NOMO-1 (cell line): Measurements from ENCODE around the gene FKBP10.
"Not testable (repeated sequence)": the region's sequence is repeated elsewhere in the genome, so short reads cannot be mapped to it uniquely, and the experiment has no call there.

Experiments
- DNase-seq, 2 experiments: peaks; one replicate each; lab custom pipeline; 2025; ENCODE audit not compliant: unreplicated experiment in 2 of 2; lab: John Stamatoyannopoulos, UW

The FKBP10 gene

DNA sequence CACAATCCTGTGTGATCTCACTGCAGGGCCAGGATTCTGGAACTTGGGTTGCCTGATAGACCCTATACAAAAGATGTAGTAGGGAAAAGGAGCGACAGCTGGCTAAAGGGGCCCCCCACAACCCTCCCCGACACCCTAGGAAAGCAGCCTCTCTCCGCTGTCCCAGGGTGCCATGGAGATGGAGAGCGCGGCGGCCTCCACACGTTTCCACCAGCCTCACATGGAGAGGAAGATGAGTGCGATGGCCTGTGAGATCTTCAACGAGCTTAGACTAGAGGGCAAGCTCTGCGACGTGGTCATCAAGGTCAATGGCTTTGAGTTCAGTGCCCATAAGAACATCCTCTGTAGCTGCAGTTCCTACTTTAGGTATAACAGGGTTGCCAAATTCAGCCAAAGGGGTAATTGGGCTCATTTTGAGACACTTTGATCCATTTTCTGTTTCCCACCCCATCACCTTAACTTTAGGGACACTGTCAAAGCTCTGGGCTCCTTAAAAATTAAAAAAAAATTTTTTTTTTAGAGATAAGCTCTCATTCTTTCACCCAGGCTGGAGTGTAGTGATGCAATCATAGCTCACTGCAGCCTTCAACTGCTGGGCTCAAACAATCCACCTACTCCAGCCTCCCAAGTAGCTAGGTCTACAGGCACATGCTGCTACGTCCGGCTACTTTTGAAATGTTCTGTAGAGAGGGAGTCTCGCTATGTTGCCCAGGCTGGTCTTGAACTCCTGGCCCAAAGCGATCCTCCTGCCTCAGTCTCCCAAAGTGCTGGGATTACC, 25.1 kb downstream of the FKBP10 start, which contains the start of gene KLHL10:
Gene KLHL10 (plus strand): TSS at position 65 of the 778 bp plus-strand sequence. CDS start 108 bp downstream, at position 173.
- no peak for DNase-seq

DNA sequence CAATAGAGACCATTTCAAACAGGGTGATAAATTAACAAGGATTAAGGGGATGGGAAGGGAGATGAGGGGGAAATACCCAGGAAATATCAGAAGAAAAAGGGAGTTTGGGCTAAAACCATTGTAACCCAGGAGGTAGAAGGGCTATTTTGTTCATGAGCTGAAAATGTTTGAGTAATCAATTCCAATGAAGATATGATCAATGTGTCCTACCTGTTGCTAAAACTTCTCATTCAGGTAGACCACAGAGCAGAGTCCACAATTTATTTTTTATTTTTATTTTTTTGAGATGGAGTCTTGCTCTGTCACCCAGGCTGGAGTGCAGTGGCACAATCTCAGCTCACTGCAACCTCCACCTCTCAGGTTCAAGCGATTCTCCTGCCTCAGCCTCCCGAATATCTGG, 26.6 kb downstream of the FKBP10 start:
- DNase-seq, result not testable (repeated sequence)

DNA sequence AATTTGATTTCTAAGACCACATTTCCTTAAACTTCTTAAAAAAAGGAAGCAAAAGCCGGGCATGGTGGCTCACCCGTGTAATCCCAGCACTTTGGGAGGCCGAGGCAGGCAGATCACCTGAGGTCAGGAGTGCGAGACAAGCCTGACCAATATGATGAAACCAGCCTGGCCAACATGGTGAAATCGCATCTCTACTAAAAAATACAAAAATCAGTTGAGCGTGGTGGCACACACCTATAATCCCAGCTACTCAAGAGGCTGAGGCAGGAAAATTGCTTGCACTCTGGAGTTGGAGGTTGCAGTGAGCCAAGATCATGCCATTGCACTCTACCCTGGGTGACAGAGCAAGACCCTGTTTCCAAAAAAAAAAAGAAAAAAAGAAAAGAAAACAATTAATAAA, 28.0 kb downstream of the FKBP10 start:
- not testable (repeated sequence) for DNase-seq

DNA sequence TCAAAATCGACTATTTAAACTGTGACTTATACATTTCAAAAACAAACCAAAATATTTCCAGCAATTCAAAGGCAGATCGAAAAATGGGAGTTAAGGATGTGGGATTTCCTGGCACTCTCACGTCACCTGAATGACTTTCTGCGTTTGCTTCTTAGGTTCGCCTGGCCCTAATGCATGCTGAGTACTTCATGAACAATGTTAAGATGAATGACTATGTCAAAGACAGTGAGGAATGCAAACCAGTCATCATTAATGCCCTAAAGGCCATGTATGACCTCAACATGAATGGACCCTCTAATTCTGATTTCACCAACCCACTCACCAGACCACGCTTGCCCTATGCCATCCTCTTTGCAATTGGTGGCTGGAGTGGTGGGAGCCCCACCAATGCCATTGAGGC, 32.2 kb downstream of the FKBP10 start:
- DNase-seq, result no peak

GRCh38 chr17:41848788-41849187, 36.0 kb downstream of the FKBP10 start:
- no peak for DNase-seq

GRCh38 chr17:41849251-41849990, 36.6 kb downstream of the FKBP10 start:
- DNase-seq, result no peak

DNA sequence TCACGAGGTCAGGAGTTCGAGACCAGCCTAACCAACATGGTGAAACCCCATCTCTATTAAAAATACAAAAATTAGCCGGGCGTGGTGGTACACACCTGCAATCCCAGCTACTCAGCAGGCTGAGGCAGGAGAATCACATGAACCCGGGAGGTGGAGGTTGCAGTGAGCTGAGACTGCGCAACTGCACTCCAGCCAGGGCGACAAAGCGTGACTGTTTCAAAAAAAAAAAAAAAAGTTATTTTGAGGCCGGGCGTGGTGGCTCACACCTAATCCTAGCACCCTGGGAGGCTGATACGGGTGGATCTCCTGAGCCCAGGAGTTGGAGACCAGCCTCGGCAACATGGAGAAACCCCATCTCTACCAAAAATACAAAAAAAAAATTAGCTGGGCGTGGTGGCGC, 38.6 kb downstream of the FKBP10 start:
- not testable (repeated sequence) for DNase-seq

GRCh38 chr17:41860254-41860931, 47.6 kb downstream of the FKBP10 start:
- DNase-seq, result no peak

GRCh38 chr17:41863074-41863848, 50.5 kb downstream of the FKBP10 start:
- no peak for DNase-seq

- peak in 1 of 2 experiments; percentile 28 for DNase-seq
These were observed 51.7 kb downstream of the FKBP10 start for GRCh38 chr17:41864498-41864835.

GRCh38 chr17:41864836-41865595, 52.2 kb downstream of the FKBP10 start, which contains the start of gene KLHL11:
TSS of gene KLHL11 (minus strand) at chr17:41865423. CDS start at chr17:41865370, 53 bp downstream.
- DNase-seq, result peak; percentile 84 to 94

- DNase-seq, result no peak
These were observed 52.7 kb downstream of the FKBP10 start for GRCh38 chr17:41865596-41865893.

GRCh38 chr17:41868568-41868967, 55.8 kb downstream of the FKBP10 start:
- no peak for DNase-seq

GRCh38 chr17:41869426-41869825, 56.6 kb downstream of the FKBP10 start:
- DNase-seq, result no peak

DNA sequence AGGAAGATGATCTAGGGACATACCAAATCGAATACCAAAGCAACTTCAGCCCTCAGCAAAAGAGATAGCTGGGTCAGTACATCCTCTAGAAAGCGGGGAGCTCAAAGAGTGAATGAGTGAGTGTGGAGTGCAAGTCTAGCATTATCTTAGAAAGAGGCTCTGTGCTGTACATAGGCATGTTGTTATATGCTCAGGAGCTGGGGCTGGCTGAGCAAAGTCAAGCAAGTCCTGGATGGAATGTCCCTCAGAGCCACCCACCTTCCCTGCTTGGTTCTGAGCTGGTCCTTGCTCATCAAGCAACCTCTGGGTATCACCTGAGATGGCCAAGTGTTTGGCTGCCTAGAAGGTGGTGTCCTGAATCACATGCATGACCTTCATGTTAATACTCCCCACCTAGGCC, 57.3 kb downstream of the FKBP10 start:
- DNase-seq, result no peak

DNA sequence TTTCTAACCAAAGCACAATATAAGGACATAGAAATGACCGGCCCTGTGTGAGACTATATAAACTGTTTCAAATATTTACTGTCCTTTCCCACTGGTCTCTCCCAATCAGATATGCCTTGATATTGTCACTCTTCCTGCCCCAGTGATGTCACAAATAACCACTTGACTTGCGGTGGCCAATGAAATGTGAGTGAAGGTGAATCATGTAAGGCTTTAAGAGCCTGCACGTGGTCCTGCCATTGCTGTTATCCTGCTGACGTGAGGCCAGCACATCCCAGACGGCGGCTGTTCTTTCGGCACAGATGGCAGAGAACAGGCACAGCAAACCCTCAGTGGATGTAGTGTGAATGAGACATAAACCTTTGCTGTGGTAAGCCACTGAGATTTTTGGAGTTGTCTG, 57.8 kb downstream of the FKBP10 start:
- DNase-seq, result no peak

GRCh38 chr17:41871789-41872188, 59.0 kb downstream of the FKBP10 start:
- no peak for DNase-seq
